ENCODE data around the gene ABCA3.

GRCh38 chr16:2243031-2243528 lies 97.4 kb downstream of the ABCA3 start:
- TF ChIP-seq CTCF (IDR thresholded peaks at IDR 0.05; ENCODE audit: low read length) (peak; percentile 24; the same call in 1 of the 2 replicates), EZH2 (IDR thresholded peaks at IDR 0.05; ENCODE audit: borderline replicate concordance, low read length) (no peak)

Measured in OCI-LY1 (cell line).